CD4-positive, alpha-beta memory T cell (primary cell): Measurements from ENCODE around the gene CRBN. TPM values are rescaled to one million over a fixed set of nuclear protein-coding genes. Genes with fewer than 3 reads are reported as not detected.

Experiments
- CTCF ChIA-PET: fragments of 350-600 bp; sonication (Branson Sonifier 250); formaldehyde crosslinking; loops from one replicate; lab custom pipeline; 2021; ENCODE audit warnings: inconsistent platforms; ENCODE audit not compliant: partially characterized antibody; lab: Charles Lee
- POLR2A ChIA-PET: fragments of 350-600 bp; sonication (Branson Sonifier 250); formaldehyde crosslinking; loops from one replicate; lab custom pipeline; 2021; ENCODE audit not compliant: partially characterized antibody; lab: Charles Lee
- DNase-seq, 5 donors: peaks; one replicate each; pipeline versions ENCODE4 v3.0.0 to v3.0.0-alpha.2; 2020 to 2022; ENCODE audit warnings: mixed read lengths in 1 of 5
- H3K27ac ChIP-seq: one replicate; pipeline ENCODE4 v1.7.0; 2013; ENCODE audit warnings: low read depth, low read length
- H3K27me3 ChIP-seq: 2 replicates; pipeline ENCODE4 v1.7.0; 2013; ENCODE audit warnings: mild to moderate bottlenecking, low read length, moderate library complexity; ENCODE audit not compliant: insufficient read depth
- H3K36me3 ChIP-seq: 2 replicates; pipeline ENCODE4 v1.7.0; 2013; ENCODE audit warnings: mild to moderate bottlenecking, low read length, moderate library complexity; ENCODE audit not compliant: insufficient read depth
- H3K4me1 ChIP-seq: 2 replicates; pipeline ENCODE4 v1.7.0; 2013; ENCODE audit warnings: mild to moderate bottlenecking, low read length, moderate library complexity; ENCODE audit not compliant: insufficient read depth
- H3K4me3 ChIP-seq, 2 donors: one replicate each; pipeline ENCODE4 v1.7.0; 2013; ENCODE audit warnings: low read length in 2 of 2, mild to moderate bottlenecking in 1 of 2
- H3K9me3 ChIP-seq, 2 donors: one replicate each; pipeline ENCODE4 v1.7.0; 2013; ENCODE audit warnings: low read length in 2 of 2, control low read depth in 1 of 2; ENCODE audit not compliant: control insufficient read depth in 1 of 2
- H3K27ac Mint-ChIP-seq, 7 donors: one replicate each; pipeline ENCODE4 v1.8.0; 2020 to 2021; ENCODE audit warnings: mixed read lengths in 7 of 7, mild to moderate bottlenecking in 6 of 7, inconsistent platforms in 3 of 7, moderate library complexity in 3 of 7
- H3K27me3 Mint-ChIP-seq, 2 donors: one replicate each; pipeline ENCODE4 v1.8.0; 2020 to 2021; ENCODE audit warnings: mixed read lengths in 2 of 2
- H3K36me3 Mint-ChIP-seq, 2 donors: one replicate each; pipeline ENCODE4 v1.8.0; 2020 to 2021; ENCODE audit warnings: mixed read lengths in 2 of 2, inconsistent platforms in 1 of 2, mild to moderate bottlenecking in 1 of 2
- H3K4me1 Mint-ChIP-seq, 4 donors: one replicate each; pipeline ENCODE4 v1.8.0; 2020 to 2021; ENCODE audit warnings: mixed read lengths in 4 of 4, mild to moderate bottlenecking in 1 of 4
- H3K4me3 Mint-ChIP-seq, 8 donors: one replicate each; pipeline ENCODE4 v1.8.0; 2020 to 2021; ENCODE audit warnings: mixed read lengths in 8 of 8, mild to moderate bottlenecking in 7 of 8, moderate library complexity in 6 of 8, inconsistent platforms in 3 of 8
- H3K9me3 Mint-ChIP-seq, 8 donors: one replicate each; pipeline ENCODE4 v1.8.0; 2020 to 2021; ENCODE audit warnings: mixed read lengths in 8 of 8, mild to moderate bottlenecking in 5 of 8, inconsistent platforms in 3 of 8, moderate library complexity in 1 of 8
- intact Hi-C: fragments of 100-400 bp; cut with micrococcal nuclease; formaldehyde crosslinking; loops from one replicate; pipeline ENCODE4 v1.15.1; 2023
- polyA plus RNA-seq, 2 donors: library from polyadenylated mRNA; unstranded; fragments of 300-500 nt; fragmentation: Illumina TruSeq; gene quantifications; one replicate each; pipeline ENCODE4 v1.2.3, GENCODE V29; 2021
- total RNA-seq, 2 experiments: library from RNA; stranded (reverse); gene quantifications; one replicate each; pipeline ENCODE4 v1.2.3, GENCODE V29; 2021

The CRBN gene
- total and polyA plus RNA-seq, 4 experiments from 2014 or later, result 150 to 235 (median 178) TPM

DNA sequence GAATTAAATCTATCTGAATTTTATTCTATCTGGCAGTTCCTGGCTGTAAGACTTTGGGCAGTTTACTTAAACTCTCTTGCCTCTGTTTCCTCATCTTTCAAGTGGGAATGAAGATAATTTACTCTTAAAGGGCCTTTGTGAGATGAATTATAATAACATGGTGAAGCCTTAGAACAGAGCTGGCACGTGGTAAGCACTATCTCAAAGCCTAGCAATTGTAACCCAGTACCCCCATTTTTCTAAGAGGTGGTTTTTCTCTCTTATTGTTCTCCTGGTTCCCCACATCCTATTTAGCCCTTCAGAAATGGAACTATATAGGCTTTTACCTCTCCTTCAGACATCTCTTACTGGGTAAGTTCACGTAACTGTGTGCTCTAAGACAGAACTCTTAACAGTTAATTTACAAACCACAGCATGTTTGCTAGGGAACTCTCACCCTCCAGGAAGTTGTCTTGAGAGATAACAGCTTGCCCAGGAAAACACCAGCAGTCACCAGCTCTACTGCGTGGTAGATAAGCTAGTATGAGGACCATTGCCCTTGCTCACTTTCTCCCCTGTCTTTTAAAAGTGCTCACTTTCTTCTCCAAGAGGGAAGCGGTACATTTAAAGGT lies 12.3 kb upstream of the CRBN start:
- peaks cover 0 to 10% (median 3%) of the 10 kb centered on the region in 8 donors for H3K9me3 Mint-ChIP-seq

GRCh38 chr3:3189961-3190360 lies 10.5 kb upstream of the CRBN start:
- no peak for DNase-seq
- H3K36me3 Mint-ChIP-seq, result no peaks in the 10 kb centered on the region
- ChIA-PET CTCF (interaction anchor here (1.1 to 9.3 kb wide), 4 partner anchors 8 to 17 kb away, joined by 4 to 90 read pairs (median 46); partner anchors contain the start of gene CRBN), POLR2A (interaction anchor here (1.5 to 3.9 kb wide), 2 partner anchors 10 to 17 kb away, joined by 8 to 26 read pairs; partner anchors contain the start of gene CRBN)
- peaks cover 42 to 59% (median 50%) of the 10 kb centered on the region in 4 donors for H3K4me1 Mint-ChIP-seq
- H3K4me3 Mint-ChIP-seq, result peak overlapping the region; percentile 1 to 55 (median 48)
- Histone ChIP-seq H3K27me3 (no peaks in the 10 kb centered on the region), H3K4me3 (no peak overlapping the region), H3K9me3 (no peaks in the 10 kb centered on the region), H3K27ac (no peak overlapping the region), H3K36me3 (no peaks in the 10 kb centered on the region), H3K4me1 (peaks cover 47% of the 10 kb centered on the region)
- intact Hi-C loops, result no loop called here
- H3K9me3 Mint-ChIP-seq, result peaks cover 0 to 22% (median 12%) of the 10 kb centered on the region in 8 donors
- H3K27me3 Mint-ChIP-seq, result no peaks in the 10 kb centered on the region
- peak overlapping the region; percentile 77 to 89 (median 84) for H3K27ac Mint-ChIP-seq

More for the DNA sequence above, 12.3 kb upstream of the CRBN start:
- H3K27ac Mint-ChIP-seq, result peak overlapping the region; percentile 83 to 93 (median 89)
- H3K9me3 ChIP-seq, result no peaks in the 10 kb centered on the region
- peak overlapping the region; percentile 18 to 44 for H3K4me3 ChIP-seq
- H3K4me1 ChIP-seq, result peaks cover 47% of the 10 kb centered on the region
- H3K27ac ChIP-seq, result peak overlapping the region; percentile 49
- no peaks in the 10 kb centered on the region for H3K27me3 Mint-ChIP-seq
- peak; percentile 36 to 54 (median 50) for DNase-seq
- no peaks in the 10 kb centered on the region for H3K36me3 ChIP-seq
- peak overlapping the region; percentile 36 to 86 (median 78) for H3K4me3 Mint-ChIP-seq
- ChIA-PET POLR2A (interaction anchor here (1.2 to 3.9 kb wide), 6 partner anchors 9 to 1301 kb away, joined by 3 to 26 read pairs (median 8); partner anchors contain the start of genes CRBN, ITPR1 and TRNT1), CTCF (interaction anchor here (0.6 to 9.3 kb wide), 7 partner anchors 10 to 1105 kb away, joined by 3 to 90 read pairs (median 10); partner anchors contain the start of gene CRBN)
- intact Hi-C loops, result loop anchor here (1.0 kb wide), 1 partner anchor 12 kb away; the partner anchor contains the start of gene CRBN
- no peaks in the 10 kb centered on the region for H3K36me3 Mint-ChIP-seq
- peaks cover 43 to 75% (median 59%) of the 10 kb centered on the region in 4 donors for H3K4me1 Mint-ChIP-seq
- H3K27me3 ChIP-seq, result no peaks in the 10 kb centered on the region

DNA sequence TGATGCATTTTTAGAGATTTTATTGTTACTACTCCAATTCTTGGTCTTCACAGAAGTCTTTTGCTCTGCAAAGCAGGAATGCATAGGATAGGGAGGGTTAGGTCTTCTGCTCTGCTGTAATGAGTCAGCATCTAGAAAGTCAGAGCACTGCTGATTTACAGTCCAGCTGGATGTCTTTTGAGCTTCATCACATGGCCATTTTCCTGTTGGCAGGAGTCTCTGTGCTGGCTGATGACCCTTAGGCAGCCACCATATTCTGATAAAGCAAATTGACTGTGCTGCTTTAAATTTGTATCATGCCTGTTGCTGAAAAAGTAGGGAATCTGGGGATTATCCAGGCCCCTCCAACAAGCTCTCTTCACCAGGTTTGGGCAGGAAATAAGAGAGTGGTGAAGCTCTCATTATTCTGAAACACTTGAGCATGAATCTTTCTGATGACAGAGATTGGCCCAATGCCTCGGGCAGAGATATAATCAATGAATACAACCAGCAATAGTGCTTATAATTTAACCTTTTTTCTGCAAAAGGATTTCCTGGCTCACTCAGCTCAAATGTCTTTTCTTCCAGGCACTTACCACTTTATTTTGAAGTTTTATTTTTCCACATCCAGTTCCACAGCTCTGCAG lies 9.7 kb upstream of the CRBN start:
- Histone ChIP-seq H3K4me1 (peaks cover 47% of the 10 kb centered on the region), H3K27ac (no peak overlapping the region), H3K36me3 (no peaks in the 10 kb centered on the region), H3K4me3 (no peak overlapping the region), H3K27me3 (no peaks in the 10 kb centered on the region), H3K9me3 (no peaks in the 10 kb centered on the region)
- Mint-ChIP-seq H3K4me3 (peak overlapping the region in 7 of 8 donors; percentile 2 to 55 (median 48)), H3K9me3 (peaks cover 0 to 22% (median 12%) of the 10 kb centered on the region in 8 donors), H3K4me1 (peaks cover 41 to 57% (median 47%) of the 10 kb centered on the region in 4 donors), H3K36me3 (no peaks in the 10 kb centered on the region), H3K27ac (peak overlapping the region; percentile 77 to 89 (median 84)), H3K27me3 (no peaks in the 10 kb centered on the region)
- ChIA-PET POLR2A (interaction anchor here (1.2 to 1.5 kb wide), 2 partner anchors 10 to 15 kb away, joined by 7 to 8 read pairs; partner anchors contain the start of gene CRBN), CTCF (interaction anchor here (1.1 to 9.3 kb wide), 4 partner anchors 7 to 17 kb away, joined by 4 to 90 read pairs (median 46); partner anchors contain the start of gene CRBN)
- DNase-seq, result no peak
- intact Hi-C loops, result no loop called here

- no peak overlapping the region for H3K4me3 Mint-ChIP-seq
- peaks cover 0 to 22% (median 12%) of the 10 kb centered on the region in 8 donors for H3K9me3 Mint-ChIP-seq
- no peak for DNase-seq
- no peak overlapping the region for H3K4me3 ChIP-seq
- no peak overlapping the region for H3K27ac ChIP-seq
- ChIA-PET CTCF (interaction anchor here (9.3 kb wide), 1 partner anchor 16 kb away, joined by 90 read pairs; no protein-coding TSS in a partner anchor), POLR2A (no interaction called here)
- no peaks in the 10 kb centered on the region for H3K9me3 ChIP-seq
- no peaks in the 10 kb centered on the region for H3K36me3 ChIP-seq
- no peaks in the 10 kb centered on the region for H3K27me3 Mint-ChIP-seq
- no peaks in the 10 kb centered on the region for H3K27me3 ChIP-seq
- H3K4me1 ChIP-seq, result peaks cover 14% of the 10 kb centered on the region
- no peak overlapping the region for H3K27ac Mint-ChIP-seq
- intact Hi-C loops, result no loop called here
- H3K36me3 Mint-ChIP-seq, result no peaks in the 10 kb centered on the region
- peaks cover 12 to 16% (median 12%) of the 10 kb centered on the region in 4 donors for H3K4me1 Mint-ChIP-seq
These were observed 5.4 kb upstream of the CRBN start for GRCh38 chr3:3184876-3185275.

DNA sequence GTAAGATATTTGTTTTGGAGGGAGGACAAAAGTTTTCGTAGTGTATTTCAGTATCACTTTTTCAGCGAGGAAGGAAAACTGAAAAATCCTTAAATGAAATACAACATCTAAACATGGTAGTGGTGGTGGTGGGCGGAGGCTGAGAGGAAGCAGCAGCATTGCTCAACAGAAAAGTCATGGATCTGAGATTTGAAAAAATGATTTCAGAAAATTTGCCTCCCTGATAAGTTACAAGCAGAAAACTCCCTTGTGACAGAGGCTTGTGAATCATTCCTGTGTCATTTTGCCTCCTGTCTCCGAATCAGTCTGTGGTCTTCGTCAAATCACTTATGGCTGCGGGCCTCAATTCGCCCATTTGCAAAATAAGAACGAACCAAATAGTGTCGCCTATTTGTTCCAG lies 965 bp upstream of the CRBN start:
- Histone ChIP-seq H3K4me1 (peaks cover 41% of the 10 kb centered on the region), H3K27me3 (no peaks in the 10 kb centered on the region), H3K36me3 (peaks cover 3% of the 10 kb centered on the region), H3K9me3 (no peaks in the 10 kb centered on the region), H3K27ac (no peak overlapping the region), H3K4me3 (no peak overlapping the region)
- H3K9me3 Mint-ChIP-seq, result no peaks in the 10 kb centered on the region
- intact Hi-C loops, result no loop called here
- H3K27ac Mint-ChIP-seq, result peak overlapping the region in 4 of 7 donors; percentile 46 to 86 (median 66)
- H3K27me3 Mint-ChIP-seq, result no peaks in the 10 kb centered on the region
- H3K4me3 Mint-ChIP-seq, result peak overlapping the region in 2 of 8 donors; percentile 12 to 13
- CTCF ChIA-PET, result interaction anchor here (1.0 to 4.7 kb wide), 4 partner anchors 9 to 184 kb away, joined by 3 to 31 read pairs (median 10); no protein-coding TSS in a partner anchor
- peaks cover 18 to 28% of the 10 kb centered on the region in 2 donors for H3K36me3 Mint-ChIP-seq
- peaks cover 28 to 36% (median 32%) of the 10 kb centered on the region in 4 donors for H3K4me1 Mint-ChIP-seq
- POLR2A ChIA-PET, result interaction anchor here (2.1 kb wide), 1 partner anchor 9 kb away, joined by 8 read pairs; no protein-coding TSS in a partner anchor
- no peak for DNase-seq

GRCh38 chr3:3178498-3179328 lies 778 bp downstream of the CRBN start:
- H3K27ac Mint-ChIP-seq, result peak overlapping the region; percentile 86 to 97 (median 95)
- Histone ChIP-seq H3K27me3 (no peaks in the 10 kb centered on the region), H3K9me3 (no peaks in the 10 kb centered on the region), H3K4me3 (peak overlapping the region; percentile 74 to 97), H3K4me1 (peaks cover 59% of the 10 kb centered on the region), H3K36me3 (peaks cover 6% of the 10 kb centered on the region), H3K27ac (peak overlapping the region; percentile 93)
- no peaks in the 10 kb centered on the region for H3K9me3 Mint-ChIP-seq
- ChIA-PET CTCF (interaction anchor here (0.7 to 1.6 kb wide), 20 partner anchors 8 to 1128 kb away, joined by 3 to 10 read pairs (median 4); no protein-coding TSS in a partner anchor), POLR2A (interaction anchor here (0.7 to 2.1 kb wide), 11 partner anchors 8 to 1104 kb away, joined by 3 to 17 read pairs (median 4); partner anchors contain the start of gene TRNT1)
- H3K27me3 Mint-ChIP-seq, result no peaks in the 10 kb centered on the region
- peak in 1 of 5 donors; percentile 33 for DNase-seq
- H3K4me3 Mint-ChIP-seq, result peak overlapping the region; percentile 89 to 98 (median 93)
- H3K4me1 Mint-ChIP-seq, result peaks cover 40 to 53% (median 46%) of the 10 kb centered on the region in 4 donors
- H3K36me3 Mint-ChIP-seq, result peaks cover 33 to 40% of the 10 kb centered on the region in 2 donors
- intact Hi-C loops, result loop anchor here (1.0 to 2.0 kb wide), 4 partner anchors 14 to 1314 kb away; partner anchors contain the start of gene TRNT1
